Loucy (cell line): ENCODE data around the gene HECTD1.

ENCODE experiments used
- H2AFZ ChIP-seq: fragments of 200-600 bp; sonication (generic); 2 replicates; pipeline ENCODE4 v1.6.0; 2016; ENCODE audit warnings: antibody characterized with exemption, mild to moderate bottlenecking, low read length, moderate library complexity
- H3F3A ChIP-seq: fragments of 200-600 bp; 2 replicates; pipeline ENCODE4 v1.6.0; 2016; ENCODE audit warnings: antibody characterized with exemption, low read depth, mild to moderate bottlenecking
- H3K27me3 ChIP-seq: fragments of 200-600 bp; sonication (generic); 2 replicates; pipeline ENCODE4 v1.6.1; 2014; ENCODE audit warnings: low read length, mild to moderate bottlenecking; ENCODE audit not compliant: insufficient read depth, poor library complexity, severe bottlenecking
- H3K36me3 ChIP-seq: fragments of 200-600 bp; sonication (generic); 2 replicates; pipeline ENCODE4 v1.6.1; 2016; ENCODE audit warnings: low read length; ENCODE audit not compliant: insufficient read depth
- H3K4me1 ChIP-seq: fragments of 200-600 bp; sonication (generic); 2 replicates; pipeline ENCODE4 v1.5.1; 2014; ENCODE audit warnings: low read length, mild to moderate bottlenecking; ENCODE audit not compliant: insufficient read depth, poor library complexity, severe bottlenecking
- H3K4me2 ChIP-seq: fragments of 200-600 bp; sonication (generic); 2 replicates; pipeline ENCODE4 v1.6.0; 2014; ENCODE audit warnings: antibody characterized with exemption, low read length, low read depth, mild to moderate bottlenecking; ENCODE audit not compliant: poor library complexity, severe bottlenecking
- H3K4me3 ChIP-seq: fragments of 200-600 bp; sonication (generic); 2 replicates; pipeline ENCODE4 v1.5.1; 2014; ENCODE audit warnings: low read length, mild to moderate bottlenecking, mixed read lengths; ENCODE audit not compliant: poor library complexity, severe bottlenecking
- H3K79me2 ChIP-seq: fragments of 200-600 bp; sonication (generic); 2 replicates; pipeline ENCODE4 v1.6.1; 2014; ENCODE audit warnings: low read length; ENCODE audit not compliant: insufficient read depth
- H3K9ac ChIP-seq: fragments of 200-600 bp; sonication (generic); 2 replicates; pipeline ENCODE4 v1.6.0; 2014; ENCODE audit warnings: mild to moderate bottlenecking, low read depth, low read length, moderate library complexity; ENCODE audit not compliant: poor library complexity, severe bottlenecking
- H3K9me2 ChIP-seq: fragments of 200-600 bp; sonication (generic); replicated peaks from 2 replicates; pipeline ENCODE4 v1.6.1; 2016; ENCODE audit warnings: low read depth, low read length, mixed read lengths
- H3K9me3 ChIP-seq: fragments of 200-600 bp; sonication (generic); 2 replicates; pipeline ENCODE4 v1.6.1; 2014; ENCODE audit warnings: mild to moderate bottlenecking, antibody characterized with exemption, low read length, low read depth; ENCODE audit not compliant: insufficient read depth
- H4K20me1 ChIP-seq: fragments of 200-600 bp; sonication (generic); 2 replicates; pipeline ENCODE4 v1.6.0; 2014; ENCODE audit warnings: antibody characterized with exemption, low read length, mild to moderate bottlenecking; ENCODE audit not compliant: insufficient read depth, poor library complexity, severe bottlenecking
- EZH2phosphoT487 ChIP-seq: fragments of 200-600 bp; IDR thresholded peaks from 2 replicates; pipeline ENCODE4 v1.6.1; 2018; ENCODE audit warnings: antibody characterized with exemption, mild to moderate bottlenecking, moderate library complexity, borderline replicate concordance
- TF ChIP-seq, protein P1 (sequence below): fragments of 200-600 bp; sonication (generic); conservative IDR thresholded peaks from 2 replicates; pipeline ENCODE4 v1.5.1; 2014; ENCODE audit warnings: mild to moderate bottlenecking, antibody characterized with exemption, low read length

The HECTD1 gene

DNA sequence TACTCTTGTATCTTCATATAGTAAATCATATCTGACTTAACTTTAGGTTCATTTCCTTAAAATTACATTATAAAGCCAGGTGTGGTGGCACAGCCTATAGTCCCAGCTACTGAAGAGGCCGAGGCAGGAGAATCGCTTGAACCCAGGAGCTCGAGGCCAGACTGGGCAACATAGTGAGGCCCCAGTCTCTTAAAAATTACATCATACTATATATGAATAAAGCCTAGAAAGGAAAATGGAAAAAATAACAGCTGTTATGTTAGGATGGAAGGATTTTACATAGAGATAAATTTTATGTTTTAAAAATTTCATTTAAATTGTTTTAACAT, 4.2 kb downstream of the HECTD1 start:
- no peaks in the 10 kb centered on the region for H3K36me3 ChIP-seq
- H3K4me1 ChIP-seq = peaks cover 20% of the 10 kb centered on the region
- no peaks in the 10 kb centered on the region for H3K9me2 ChIP-seq
- no peaks in the 10 kb centered on the region for H3K9me3 ChIP-seq
- peaks cover 69% of the 10 kb centered on the region for H4K20me1 ChIP-seq
- peaks cover 7% of the 10 kb centered on the region for H3F3A ChIP-seq
- H3K4me2 ChIP-seq = peak overlapping the region; percentile 35
- no peaks in the 10 kb centered on the region for H3K27me3 ChIP-seq
- TF ChIP-seq, protein P1, sequence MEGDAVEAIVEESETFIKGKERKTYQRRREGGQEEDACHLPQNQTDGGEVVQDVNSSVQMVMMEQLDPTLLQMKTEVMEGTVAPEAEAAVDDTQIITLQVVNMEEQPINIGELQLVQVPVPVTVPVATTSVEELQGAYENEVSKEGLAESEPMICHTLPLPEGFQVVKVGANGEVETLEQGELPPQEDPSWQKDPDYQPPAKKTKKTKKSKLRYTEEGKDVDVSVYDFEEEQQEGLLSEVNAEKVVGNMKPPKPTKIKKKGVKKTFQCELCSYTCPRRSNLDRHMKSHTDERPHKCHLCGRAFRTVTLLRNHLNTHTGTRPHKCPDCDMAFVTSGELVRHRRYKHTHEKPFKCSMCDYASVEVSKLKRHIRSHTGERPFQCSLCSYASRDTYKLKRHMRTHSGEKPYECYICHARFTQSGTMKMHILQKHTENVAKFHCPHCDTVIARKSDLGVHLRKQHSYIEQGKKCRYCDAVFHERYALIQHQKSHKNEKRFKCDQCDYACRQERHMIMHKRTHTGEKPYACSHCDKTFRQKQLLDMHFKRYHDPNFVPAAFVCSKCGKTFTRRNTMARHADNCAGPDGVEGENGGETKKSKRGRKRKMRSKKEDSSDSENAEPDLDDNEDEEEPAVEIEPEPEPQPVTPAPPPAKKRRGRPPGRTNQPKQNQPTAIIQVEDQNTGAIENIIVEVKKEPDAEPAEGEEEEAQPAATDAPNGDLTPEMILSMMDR = no peak
- no peak for TF ChIP-seq EZH2phosphoT487
- H3K9ac ChIP-seq = no peak overlapping the region
- peaks cover 88% of the 10 kb centered on the region for H3K79me2 ChIP-seq
- H3K4me3 ChIP-seq = peak overlapping the region; percentile 12
- H2AFZ ChIP-seq = no peak overlapping the region

- H3K27me3 ChIP-seq = no peaks in the 10 kb centered on the region
Observed at GRCh38 chr14:31201111-31201510, 6.5 kb downstream of the HECTD1 start.

DNA sequence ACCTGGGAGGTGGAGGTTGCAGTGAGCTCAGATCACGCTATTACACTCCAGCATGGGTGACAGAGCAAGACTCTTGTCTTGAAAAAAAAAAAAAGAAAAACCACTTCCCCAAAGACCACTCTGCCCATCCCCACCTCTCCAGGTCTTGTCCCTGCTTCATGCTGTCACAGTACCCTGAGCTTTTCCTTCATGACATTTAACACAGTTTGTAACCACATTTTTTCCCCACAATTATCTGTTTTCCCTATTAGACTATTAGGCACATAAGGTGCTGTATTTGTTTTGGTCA, 6.9 kb downstream of the HECTD1 start:
- TF ChIP-seq, protein P1 = no peak
- TF ChIP-seq EZH2phosphoT487 = no peak
- H3K4me1 ChIP-seq = peaks cover 17% of the 10 kb centered on the region

More at GRCh38 chr14:31201111-31201510, 6.5 kb downstream of the HECTD1 start:
- H3K9me2 ChIP-seq = no peaks in the 10 kb centered on the region
- H3K4me3 ChIP-seq = no peak overlapping the region
- peaks cover 8% of the 10 kb centered on the region; the same call in 1 of the 2 replicates for H3K36me3 ChIP-seq
- H3K79me2 ChIP-seq = peaks cover 98% of the 10 kb centered on the region
- no peak overlapping the region for H2AFZ ChIP-seq
- TF ChIP-seq, protein P1 = no peak
- no peak for TF ChIP-seq EZH2phosphoT487
- no peaks in the 10 kb centered on the region for H3K9me3 ChIP-seq
- H3F3A ChIP-seq = no peaks in the 10 kb centered on the region
- peaks cover 63% of the 10 kb centered on the region for H4K20me1 ChIP-seq
- H3K4me1 ChIP-seq = peaks cover 18% of the 10 kb centered on the region
- H3K4me2 ChIP-seq = peak overlapping the region; percentile 18
- no peak overlapping the region for H3K9ac ChIP-seq

More for the DNA sequence above, 6.9 kb downstream of the HECTD1 start:
- no peaks in the 10 kb centered on the region for H3K9me3 ChIP-seq
- no peaks in the 10 kb centered on the region for H3K27me3 ChIP-seq
- H3K9me2 ChIP-seq = no peaks in the 10 kb centered on the region
- peaks cover 98% of the 10 kb centered on the region for H3K79me2 ChIP-seq
- peaks cover 8% of the 10 kb centered on the region; the same call in 1 of the 2 replicates for H3K36me3 ChIP-seq
- no peak overlapping the region for H3K4me3 ChIP-seq
- no peak overlapping the region for H3K9ac ChIP-seq
- H3K4me2 ChIP-seq = peak overlapping the region; percentile 18
- no peak overlapping the region for H2AFZ ChIP-seq
- H4K20me1 ChIP-seq = peaks cover 59% of the 10 kb centered on the region
- no peaks in the 10 kb centered on the region for H3F3A ChIP-seq
